Measurements from ENCODE around the gene SFT2D1.
A peak's percentile ranks its signal among the peaks of the same experiment; 100 is the strongest.

SFT2D1 gene

DNA sequence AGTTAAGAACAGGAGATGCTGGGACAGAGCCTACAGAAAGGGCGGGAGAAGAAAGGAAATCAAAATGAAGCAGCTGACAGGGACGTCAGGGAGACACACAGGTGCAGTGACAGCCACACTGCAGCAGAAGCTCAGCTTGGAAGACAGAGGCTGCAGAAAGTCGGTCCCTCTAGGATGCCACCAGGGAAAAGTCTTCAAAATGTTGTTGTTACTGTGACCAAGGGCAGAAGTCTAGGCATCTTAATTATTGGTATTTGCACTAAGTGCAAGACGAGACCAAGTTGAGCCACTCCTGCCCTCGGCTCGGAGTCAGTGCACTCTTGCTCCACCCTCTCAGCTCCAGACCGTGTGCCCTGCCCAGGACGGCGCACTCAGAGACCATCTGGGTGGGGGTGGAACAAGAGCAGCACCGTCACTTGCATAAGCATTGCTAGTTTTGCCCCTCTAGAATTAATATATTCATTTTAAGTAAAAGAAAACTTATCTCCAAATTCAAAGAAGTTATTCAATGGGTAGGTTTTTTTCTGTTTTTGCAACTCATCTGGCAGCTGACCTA, 36.7 kb downstream of the SFT2D1 start:
- DNase-seq, result no peak

DNA sequence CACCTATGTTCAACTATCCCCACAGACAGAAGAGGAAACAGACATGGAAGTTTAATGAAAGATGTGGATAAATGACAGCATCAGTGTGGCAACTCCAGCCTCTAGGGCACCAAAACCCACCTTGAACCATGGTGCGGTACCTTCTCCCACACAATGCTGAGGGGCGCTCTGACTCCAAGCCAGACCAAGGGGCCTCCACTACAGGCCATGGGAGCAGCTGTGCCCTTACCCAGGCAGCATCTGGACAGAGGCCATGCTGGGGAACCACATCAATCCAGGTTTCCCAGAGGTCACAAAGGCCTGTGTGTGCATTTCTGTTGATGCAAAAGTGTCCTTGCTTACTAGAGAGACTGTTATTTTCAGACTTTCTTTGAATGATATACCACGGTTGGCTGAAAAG, 38.2 kb downstream of the SFT2D1 start:
- no peak for DNase-seq

DNA sequence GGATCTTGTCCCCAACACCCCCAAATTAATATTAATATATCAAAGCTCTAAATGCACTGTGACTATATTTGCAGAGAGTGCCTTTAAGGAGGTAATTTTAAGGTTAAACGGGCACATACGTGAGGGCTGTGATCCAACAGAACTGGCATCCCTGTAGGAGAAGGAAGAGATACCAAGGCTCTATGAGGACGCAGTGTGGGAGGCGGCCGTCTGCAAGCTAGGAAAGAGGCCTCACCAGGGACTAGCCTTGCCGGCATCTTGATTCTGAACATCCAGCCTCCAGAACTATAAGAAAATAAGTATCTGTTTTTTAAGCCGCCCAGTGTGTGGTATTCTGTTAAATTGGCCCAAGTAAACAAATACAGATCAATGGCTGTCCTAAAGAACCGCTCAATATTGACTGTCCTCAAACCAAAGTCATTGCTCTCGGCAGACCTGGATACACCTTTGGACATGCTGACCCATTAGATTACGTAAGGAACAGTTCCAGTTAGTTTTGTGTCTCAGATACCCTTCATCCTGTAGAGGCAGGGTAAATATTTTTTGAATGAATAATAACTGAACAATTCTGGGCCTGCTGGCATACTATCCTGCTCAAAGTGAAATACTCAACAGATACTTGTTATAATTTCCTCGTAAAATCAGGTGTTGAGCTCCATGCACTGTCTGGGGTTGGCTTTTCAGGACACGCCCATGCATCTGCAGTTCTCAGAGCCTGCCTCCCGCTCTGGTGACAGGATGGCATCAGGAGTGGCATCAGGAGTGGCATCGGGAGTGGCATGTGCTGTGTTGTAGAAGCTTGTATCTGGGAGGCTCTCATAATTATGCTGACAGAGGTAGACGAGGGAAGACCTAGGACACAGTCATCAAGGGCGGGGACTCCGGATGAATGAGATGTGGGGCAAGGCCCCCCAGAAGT, 40.5 kb downstream of the SFT2D1 start:
- DNase-seq, result no peak

DNA sequence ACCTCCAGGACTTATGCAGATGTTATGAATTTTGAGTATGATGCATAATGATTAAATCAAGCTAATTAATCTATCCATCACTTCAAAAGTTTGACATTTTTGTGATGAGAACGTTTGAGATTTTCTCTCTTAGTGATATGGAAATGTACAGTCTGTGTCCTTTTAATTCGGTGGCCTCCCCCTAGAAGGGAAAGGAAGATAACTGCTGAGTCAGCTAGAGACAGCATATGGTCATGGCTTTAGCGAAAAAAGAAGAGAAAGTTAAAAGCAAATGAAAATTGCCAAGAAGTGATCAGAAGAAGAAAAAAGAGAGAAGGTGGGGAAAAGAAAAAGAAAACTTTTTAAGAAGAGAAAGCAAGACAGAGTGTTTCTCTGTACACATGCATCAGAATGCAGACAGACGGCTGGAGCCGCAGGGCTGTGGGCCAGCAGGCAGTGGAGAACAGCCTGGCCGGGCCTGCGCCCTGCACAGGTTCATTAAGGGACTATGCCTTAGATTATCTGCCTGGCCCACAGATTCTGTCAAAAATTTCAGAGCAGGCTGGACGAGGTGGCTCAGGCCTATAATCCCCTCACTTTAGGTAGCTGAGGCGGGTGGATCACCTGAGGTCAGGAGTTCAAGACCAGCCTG, 41.9 kb downstream of the SFT2D1 start:
- DNase-seq, result no peak

DNA sequence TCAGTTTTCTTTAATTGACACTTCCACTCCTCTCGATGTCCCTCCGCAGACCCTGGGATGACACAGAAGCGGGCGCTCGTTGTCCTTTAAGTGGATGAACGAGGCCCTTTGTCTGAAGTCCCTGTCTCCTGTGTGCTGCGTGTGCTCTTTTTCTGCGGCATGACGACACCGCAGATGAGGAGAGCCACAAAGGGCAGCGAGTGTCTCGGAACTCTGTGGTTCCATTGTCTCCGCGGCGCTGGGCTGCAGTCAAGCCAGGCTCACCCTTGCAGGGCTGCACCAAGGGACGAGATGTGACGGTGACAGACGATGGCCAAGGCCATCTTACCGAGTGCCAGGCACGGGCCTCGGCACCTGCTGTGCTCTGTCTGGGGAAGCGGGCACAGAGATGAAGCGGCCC, 44.7 kb downstream of the SFT2D1 start:
- no peak for DNase-seq

DNA sequence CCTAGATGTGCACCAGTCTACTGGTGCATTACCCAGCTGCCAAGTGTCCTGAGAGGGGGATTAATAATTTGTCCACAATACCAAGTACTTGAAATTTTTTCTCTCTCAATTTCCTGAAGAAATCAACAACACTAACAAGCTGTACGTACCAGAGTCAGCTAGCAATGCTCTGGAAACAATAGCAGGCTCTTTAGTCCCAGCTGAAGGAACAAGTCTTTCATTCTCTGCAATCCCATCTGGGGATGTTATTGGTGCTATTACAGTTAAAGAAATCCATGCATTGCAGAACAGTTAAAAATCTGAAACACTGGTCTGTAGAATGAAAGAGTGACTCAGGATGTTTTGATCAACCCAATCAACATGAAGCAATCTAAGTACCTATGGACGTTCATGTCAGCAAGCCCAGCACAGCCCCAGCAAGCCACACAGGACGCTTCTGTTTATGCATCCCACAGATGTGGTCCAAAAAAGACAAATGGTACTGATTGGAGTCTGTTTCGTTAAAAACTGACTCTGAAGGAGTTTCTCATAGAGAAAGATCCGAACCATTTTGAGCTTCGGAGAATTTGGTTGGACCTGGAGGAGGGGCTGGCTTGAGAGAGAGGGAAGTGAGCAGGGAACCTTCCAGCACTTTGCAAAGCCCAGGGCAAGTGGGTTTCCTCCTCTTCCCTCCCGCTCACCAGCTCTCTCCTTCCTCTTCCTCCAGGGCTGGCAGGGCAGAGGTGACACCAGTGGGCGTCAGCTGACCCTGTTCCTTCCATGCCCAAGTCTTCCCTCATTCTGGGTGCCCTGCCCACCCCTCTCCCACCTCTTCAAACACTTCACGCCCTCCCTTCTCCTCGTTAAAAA, 46.1 kb downstream of the SFT2D1 start:
- DNase-seq, result no peak

DNA sequence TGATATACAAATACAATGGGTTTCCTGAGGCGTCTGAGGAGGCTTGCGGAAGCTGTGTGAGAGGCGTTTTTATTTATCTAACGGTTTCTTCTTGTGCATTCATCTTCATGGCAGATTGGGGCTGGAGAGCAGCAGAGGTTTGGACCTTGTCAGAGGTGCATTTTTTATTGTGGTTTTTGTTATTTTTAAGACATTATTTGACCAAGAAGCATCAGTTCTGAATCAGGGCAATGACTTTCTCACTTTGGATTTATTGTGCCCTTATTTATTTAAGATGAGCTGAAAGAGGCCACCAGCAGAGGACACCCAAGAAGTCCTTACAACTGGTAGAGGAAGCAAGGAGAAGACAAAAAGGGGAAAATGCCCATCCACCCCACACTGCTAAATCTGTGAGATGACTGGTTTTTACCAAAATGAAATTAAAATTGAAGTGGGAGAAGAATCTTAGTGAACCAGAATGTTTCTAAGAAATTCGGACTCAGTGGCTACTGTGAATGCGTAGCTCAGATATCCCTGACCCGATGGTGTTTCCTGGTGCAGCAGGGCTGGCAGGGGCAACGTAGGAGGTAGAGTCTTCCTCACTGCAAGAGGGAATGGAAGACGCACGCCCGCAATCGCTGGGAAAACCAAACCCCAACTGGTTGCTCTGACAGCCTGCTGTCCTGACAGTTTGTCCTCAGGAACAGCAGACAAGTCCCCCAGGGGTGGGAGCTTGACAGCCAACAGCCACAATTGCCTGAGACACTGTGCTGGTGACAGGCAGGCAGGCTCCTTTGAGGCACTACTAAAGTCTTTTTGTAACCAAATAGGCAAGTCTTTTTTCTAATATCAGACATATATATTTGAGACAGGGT, 48.4 kb downstream of the SFT2D1 start:
- DNase-seq, result no peak

DNA sequence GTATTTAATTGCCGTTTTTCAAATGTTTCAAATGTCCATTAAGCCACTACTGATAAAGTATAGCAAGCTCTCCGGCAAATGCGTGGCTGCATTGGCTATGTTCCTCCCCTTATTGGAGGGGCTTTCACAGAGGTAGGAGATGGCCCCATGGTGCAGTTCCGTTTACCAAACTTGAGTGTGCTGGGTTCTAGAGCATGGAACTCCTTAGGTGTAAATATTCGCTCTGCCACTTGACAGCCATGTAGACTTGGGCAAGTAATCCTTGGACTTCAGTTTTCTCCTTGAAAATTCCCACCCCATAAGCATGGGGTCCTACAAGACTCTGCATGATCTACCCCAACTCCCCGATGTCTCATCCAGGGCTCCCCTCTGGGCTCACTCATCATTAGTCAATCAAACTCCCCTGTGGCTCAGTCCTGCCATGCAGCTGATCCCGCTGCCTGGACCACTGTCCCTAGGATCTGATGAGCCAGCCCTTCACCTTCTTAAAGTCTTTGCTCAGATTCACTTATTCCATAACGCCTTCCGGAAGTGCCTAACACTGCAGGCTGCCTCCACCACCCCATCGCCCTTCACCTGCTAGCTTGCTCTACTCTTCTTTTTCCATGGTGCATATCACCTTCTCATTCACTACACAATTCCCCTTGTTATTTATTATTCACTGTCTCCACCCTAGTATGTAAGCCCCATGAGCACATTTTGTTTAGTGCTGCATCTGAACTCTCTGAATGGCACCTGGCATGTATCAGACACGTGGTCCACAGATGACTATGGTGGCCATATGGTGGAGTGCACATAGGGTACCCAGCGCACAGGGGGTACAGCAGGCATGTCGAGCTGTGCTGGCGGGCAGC, 52.9 kb downstream of the SFT2D1 start:
- no peak for DNase-seq

DNA sequence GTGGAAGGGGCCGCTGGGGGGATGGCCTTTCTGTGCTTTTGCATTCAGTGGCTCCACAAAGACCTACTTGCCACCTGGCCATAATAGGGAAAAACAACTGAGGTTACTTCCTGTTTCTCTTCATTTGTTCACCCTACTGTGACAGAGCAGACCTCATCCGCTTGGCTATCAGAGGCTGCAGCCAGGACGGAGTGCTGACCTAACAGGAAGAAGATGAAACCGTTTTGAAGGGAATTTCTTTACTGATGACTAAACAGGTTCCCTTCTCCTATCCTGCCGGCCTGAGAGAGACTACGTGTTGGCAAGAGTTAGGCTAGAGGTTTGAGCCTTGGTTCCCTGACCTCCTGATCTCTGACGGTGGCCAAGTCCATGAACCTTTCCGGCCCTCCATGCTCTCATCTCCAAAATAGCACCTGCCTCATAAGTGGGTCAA, 55.5 kb downstream of the SFT2D1 start:
- no peak for DNase-seq

DNA sequence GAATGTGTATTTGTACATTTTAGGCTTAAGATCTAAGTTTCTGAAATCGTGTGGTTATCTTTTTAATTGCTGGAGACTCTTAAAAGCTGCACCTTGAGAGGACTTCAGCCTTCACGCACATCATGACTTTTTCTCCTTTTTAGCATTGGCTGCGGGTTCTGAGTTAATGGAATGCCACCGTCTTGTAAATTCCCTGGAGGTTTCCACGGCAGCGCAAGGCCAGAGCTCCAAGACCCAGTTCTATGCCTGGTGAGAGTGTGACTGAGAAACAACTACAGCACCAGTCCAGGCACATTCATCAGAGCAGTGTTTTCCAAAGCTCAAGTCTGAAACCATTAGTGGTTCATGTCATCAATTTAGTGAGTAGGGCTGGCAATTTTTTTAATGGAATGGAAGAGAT, 57.1 kb downstream of the SFT2D1 start:
- no peak for DNase-seq

DNA sequence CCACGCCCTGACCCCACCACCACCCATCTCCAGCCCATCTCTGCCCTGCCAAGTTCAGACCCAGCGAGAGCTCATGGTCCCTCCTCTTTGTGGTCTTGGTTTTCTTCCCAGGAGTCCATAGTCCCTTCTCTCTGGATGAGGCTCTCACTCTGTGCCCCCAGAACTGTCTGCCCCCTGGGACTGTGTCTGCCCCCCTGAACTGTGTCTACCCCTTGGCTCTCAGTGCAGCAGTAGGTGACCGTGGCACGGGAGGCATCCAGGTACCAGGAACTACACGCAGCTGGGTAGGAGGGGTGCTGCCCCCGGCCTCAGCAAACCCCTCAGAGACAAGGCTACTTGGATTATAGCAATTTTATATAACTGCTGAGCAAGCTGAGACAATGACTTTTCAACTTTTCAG, 57.7 kb downstream of the SFT2D1 start:
- DNase-seq, result no peak

DNA sequence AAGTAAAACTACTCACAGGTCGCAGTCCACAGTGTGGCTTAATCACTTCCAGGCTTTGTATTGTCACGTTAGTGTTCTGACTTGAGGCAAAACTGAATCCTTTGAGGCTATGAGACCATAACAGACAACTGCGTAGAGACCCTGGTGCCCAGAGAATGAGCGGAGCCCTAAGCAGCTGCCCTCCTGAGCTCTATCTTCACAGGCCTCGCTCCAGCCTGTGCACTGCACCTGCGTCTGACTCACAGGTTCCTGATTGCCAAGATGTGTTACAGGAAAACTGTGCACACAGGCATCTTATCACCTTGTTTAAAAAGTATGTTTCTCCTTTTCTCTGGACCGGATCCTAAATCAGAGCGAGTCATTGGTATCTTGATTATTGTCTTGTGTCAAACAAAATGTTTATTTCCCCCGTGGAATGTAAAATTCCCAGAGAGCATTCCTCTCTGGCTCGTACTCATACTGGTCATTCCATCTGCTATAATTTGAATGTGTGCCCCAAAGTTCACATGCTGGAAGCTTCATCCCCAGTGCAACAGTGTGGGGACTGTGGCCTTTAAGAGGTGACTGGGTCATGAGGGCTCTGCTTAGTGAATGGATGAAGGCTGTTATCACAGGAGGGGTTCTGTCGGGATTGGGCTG, 59.8 kb downstream of the SFT2D1 start:
- no peak for DNase-seq

DNA sequence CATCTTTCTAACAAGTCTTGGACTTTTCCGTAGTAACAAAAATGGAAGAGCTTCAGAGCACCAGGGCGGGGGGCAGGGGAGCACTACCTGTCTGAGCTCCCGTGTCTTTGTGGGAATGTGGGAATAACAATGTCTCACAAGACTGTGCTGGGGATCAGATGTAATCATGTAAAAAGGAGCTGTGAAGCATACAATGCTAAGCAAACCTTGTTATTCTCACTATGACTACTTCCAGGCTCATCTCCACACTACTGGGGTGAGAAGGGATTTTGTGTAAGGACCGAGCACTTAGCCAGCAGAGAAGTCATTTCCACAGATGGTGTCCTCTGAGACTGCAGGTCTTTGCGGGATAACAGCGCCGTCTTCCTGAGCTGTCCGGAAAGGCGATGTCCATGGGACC, 61.2 kb downstream of the SFT2D1 start:
- DNase-seq, result no peak

DNA sequence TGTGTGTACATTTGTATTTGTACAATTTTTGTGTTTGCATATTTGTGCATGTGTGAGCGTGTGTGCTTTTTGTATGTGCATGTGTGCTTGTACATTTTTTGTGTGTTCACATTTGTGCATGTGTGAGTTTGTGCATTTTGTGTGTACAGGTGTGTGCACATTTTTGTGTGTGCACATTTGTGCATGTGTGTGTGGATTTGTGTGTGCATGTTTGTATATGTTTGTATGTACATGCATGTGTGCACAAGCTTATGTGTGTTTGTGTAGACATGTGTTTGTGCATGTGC, 63.0 kb downstream of the SFT2D1 start:
- no peak for DNase-seq

DNA sequence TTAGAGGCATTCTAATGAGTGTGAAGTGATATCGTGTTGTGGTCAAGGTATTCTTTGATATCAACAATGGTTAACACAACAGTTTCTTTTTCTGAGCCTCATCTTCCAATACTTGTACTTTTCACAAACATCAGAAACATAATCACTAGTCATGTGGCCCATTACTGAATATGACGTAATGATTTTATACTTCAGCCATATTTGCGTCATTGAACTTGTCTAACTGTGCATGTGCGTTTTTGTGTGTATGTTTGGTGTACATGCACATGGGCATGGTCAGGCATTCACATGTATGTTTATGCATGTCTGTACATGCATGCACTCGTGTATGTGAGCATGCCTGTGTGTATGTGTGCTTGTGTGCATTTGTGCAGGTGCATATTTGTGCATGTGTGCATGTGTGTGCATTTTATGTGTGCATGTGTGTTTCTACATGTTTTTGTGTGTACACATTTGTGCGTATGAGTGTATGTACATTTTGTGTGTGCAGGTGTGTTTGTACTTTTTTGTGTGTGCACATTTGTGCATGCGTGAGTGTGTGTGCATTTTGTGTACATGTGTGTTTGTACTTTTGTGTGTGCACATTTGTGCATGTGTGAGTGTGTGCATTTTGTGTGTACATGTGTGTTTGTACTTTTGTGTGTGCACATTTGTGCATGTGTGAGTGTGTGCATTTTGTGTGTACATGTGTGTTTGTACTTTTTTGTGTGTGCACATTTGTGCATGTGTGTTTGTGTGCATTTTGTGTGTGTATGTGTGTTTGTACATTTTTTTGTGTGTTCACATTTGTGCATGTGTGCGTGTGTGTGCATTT, 63.6 kb downstream of the SFT2D1 start:
- DNase-seq, result no peak

DNA sequence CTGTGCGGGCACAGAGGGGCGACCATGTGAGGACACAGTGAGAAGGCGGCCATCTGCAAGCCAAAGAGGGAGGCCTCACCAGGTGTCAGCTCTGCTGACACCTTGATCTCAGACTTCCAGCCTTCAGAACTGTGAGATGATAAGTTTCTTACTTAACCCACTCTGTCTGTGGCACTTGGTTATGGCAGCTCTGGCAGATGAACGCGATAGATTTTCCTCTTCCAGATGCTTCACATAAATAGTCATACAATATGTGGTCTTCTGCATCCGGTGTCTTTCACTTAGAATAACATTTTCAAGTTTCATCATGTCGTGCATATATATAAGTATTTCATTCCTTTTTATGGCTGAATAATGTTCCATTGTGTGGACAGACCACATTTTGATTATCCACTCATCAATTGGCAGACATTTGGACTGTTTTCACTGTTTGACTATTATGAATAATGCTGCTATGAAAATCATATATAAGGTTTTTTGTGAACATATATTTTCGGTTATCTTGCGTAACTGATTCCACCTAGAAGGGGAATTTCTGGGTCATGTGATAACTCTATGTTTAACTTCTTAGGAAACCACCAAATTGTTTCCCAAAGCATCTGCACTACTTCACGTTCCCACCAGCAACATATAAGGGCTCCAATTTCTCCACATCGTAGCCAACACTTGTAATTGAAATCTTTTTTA, 64.3 kb downstream of the SFT2D1 start:
- DNase-seq, result no peak

DNA sequence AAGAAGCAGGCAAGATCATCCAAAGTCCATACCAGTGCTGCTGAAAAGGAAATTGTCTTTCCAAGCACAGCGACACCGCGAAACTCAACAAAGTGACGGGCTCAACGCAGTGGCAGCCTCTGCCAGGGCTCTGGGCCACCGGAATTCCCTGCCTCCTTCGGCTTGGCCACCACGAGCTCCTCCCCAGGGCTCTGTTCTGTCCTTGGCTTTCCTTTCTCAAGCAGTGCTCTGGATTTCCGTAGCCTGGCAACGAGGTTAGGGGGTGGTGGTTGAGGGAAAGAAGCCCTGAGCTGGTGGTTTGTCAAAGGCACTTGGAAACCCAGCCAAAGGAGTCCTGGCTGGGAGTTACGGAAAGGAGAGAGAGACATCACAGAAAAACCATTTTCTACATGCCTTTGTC, 65.3 kb downstream of the SFT2D1 start:
- DNase-seq, result no peak

DNA sequence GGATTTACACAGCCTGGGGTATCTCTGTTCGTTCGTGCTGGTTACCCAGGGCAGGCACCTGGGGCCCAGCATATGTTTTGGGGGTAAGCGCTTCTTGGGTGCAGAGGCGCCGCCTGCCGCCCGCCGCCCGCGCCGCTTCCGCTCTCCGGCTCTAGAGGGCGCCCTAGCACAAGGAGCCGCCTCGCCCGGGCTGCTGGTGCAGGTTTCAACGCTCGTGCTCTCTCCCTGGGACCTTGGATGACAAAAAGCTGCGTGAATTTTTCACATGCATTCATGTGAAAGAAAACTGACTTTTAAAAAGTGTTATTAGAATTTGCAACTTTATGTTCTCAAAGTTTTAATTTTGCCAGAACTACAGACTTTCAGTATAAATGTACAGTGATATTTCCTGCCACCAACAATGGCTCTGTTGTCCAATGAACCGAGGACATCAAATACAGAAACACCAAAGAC, 66.6 kb downstream of the SFT2D1 start:
- peak; percentile 82 for DNase-seq

DNA sequence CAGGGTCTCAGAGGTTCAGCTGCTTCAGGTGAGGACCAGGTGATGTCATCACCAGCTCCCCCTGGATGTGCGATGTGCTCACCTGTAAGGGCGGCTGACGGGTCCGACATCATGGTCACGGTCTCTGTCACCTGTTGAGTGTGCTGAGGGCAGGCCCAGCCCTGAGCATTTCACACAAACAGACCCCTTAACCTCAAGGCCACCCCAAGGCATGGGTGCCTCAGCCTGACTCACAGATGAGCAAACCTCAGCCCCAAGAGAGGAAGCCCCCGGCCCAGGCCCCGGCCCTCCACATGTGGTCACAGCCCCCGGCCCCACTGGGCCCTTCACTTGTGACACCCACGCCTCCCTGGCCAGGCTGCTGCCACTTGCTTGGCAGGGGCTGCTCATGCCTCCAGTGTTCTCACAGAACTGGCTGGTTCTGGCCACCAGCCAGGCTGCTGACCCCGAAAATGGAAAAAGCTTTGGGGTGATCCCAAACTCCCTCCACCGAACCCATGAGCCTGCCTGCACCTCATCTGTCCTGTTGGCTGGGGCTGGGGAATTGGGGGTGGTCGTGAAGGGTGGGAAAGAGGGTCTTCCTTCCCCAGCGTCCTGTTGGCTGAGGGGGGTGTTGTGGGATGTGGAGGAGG, 67.5 kb downstream of the SFT2D1 start:
- DNase-seq, result no peak

Measured in CD4-positive, alpha-beta T cell treated with Interleukin-6 for 4 hours (primary cell).